Ishikawa (cell line): ENCODE measurements around the gene IL12B.

ENCODE experiments used
- CREB1 ChIP-seq: IDR thresholded peaks from 2 replicates; pipeline ENCODE4 v1.6.1; 2012; ENCODE audit warnings: low read depth
- EGR1 ChIP-seq: IDR thresholded peaks from 2 replicates; pipeline ENCODE4 v1.6.1; 2012
- EP300 ChIP-seq: IDR thresholded peaks from 2 replicates; pipeline ENCODE4 v1.6.1; 2012; ENCODE audit warnings: borderline replicate concordance
- NFIC ChIP-seq: IDR thresholded peaks from 2 replicates; pipeline ENCODE4 v1.6.1; 2012
- RAD21 ChIP-seq: IDR thresholded peaks from 2 replicates; pipeline ENCODE4 v1.6.1; 2012; ENCODE audit warnings: low read depth
- TEAD4 ChIP-seq: IDR thresholded peaks from 2 replicates; pipeline ENCODE4 v1.6.1; 2012
- YY1 ChIP-seq: IDR thresholded peaks from 2 replicates; pipeline ENCODE4 v1.6.1; 2012; ENCODE audit warnings: low read depth
- ZBTB7A ChIP-seq: IDR thresholded peaks from 2 replicates; pipeline ENCODE4 v1.6.1; 2012; ENCODE audit warnings: low read depth
- TF ChIP-seq, protein P1 (sequence below): IDR thresholded peaks from 2 replicates; pipeline ENCODE4 v1.6.1; 2012; ENCODE audit warnings: low read depth, mild to moderate bottlenecking
- TF ChIP-seq, protein P2 (sequence below): IDR thresholded peaks from 2 replicates; pipeline ENCODE4 v1.6.1; 2012
- TF ChIP-seq, protein P3 (sequence below): IDR thresholded peaks from 2 replicates; pipeline ENCODE4 v1.6.1; 2012

Gene IL12B

DNA sequence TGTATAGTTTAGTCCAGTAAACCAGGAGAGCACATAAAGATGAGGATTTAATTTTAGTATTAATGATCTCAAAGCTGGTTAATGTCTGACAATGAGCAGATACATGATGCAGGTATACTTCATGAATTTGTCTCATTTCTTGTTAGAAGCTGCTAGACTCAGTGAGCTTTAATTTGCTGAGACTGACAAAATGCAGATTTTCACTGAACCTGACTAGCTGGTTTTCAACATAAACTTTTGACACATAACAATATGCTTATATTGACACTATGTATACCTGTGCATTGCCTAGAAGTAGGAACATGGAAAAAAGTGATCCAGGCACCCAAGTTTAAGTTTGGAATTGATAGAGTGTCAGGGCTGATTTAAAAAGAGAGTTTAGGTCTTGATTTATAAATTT, 56.4 kb downstream of the IL12B start:
- no peak for TF ChIP-seq YY1
- TF ChIP-seq EGR1 = no peak
- TF ChIP-seq NFIC = no peak
- TF ChIP-seq ZBTB7A = no peak
- TF ChIP-seq RAD21 = no peak
- TF ChIP-seq, protein P1, sequence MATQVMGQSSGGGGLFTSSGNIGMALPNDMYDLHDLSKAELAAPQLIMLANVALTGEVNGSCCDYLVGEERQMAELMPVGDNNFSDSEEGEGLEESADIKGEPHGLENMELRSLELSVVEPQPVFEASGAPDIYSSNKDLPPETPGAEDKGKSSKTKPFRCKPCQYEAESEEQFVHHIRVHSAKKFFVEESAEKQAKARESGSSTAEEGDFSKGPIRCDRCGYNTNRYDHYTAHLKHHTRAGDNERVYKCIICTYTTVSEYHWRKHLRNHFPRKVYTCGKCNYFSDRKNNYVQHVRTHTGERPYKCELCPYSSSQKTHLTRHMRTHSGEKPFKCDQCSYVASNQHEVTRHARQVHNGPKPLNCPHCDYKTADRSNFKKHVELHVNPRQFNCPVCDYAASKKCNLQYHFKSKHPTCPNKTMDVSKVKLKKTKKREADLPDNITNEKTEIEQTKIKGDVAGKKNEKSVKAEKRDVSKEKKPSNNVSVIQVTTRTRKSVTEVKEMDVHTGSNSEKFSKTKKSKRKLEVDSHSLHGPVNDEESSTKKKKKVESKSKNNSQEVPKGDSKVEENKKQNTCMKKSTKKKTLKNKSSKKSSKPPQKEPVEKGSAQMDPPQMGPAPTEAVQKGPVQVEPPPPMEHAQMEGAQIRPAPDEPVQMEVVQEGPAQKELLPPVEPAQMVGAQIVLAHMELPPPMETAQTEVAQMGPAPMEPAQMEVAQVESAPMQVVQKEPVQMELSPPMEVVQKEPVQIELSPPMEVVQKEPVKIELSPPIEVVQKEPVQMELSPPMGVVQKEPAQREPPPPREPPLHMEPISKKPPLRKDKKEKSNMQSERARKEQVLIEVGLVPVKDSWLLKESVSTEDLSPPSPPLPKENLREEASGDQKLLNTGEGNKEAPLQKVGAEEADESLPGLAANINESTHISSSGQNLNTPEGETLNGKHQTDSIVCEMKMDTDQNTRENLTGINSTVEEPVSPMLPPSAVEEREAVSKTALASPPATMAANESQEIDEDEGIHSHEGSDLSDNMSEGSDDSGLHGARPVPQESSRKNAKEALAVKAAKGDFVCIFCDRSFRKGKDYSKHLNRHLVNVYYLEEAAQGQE = no peak
- TF ChIP-seq, protein P2, sequence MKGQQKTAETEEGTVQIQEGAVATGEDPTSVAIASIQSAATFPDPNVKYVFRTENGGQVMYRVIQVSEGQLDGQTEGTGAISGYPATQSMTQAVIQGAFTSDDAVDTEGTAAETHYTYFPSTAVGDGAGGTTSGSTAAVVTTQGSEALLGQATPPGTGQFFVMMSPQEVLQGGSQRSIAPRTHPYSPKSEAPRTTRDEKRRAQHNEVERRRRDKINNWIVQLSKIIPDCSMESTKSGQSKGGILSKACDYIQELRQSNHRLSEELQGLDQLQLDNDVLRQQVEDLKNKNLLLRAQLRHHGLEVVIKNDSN = no peak
- TF ChIP-seq CREB1 = no peak

DNA sequence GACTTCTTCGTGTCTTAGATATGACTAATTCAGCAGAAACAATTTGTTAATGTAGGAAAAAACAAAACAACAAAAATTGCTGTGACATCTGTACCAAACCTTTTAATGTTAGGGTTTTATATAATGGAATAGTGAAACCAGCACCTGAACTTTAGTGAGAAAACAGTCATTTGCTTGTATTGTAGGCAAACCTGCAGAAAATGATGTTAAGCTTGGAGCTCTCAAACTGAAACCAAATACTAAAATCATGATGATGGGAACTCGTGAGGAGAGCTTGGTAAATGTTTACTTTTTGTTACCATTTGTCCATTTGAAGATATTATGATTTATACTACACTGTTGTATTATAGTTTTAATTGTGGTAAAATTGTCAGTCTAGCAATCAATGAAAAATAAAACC, 60.6 kb downstream of the IL12B start:
- TF ChIP-seq YY1 (no peak), ZBTB7A (no peak), EP300 (no peak), TEAD4 (no peak), NFIC (no peak)
- TF ChIP-seq, protein P1 = no peak
- TF ChIP-seq, protein P3, sequence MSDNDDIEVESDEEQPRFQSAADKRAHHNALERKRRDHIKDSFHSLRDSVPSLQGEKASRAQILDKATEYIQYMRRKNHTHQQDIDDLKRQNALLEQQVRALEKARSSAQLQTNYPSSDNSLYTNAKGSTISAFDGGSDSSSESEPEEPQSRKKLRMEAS = no peak
